ENCODE measurements around the gene PSMB8.

Gene PSMB8

DNA sequence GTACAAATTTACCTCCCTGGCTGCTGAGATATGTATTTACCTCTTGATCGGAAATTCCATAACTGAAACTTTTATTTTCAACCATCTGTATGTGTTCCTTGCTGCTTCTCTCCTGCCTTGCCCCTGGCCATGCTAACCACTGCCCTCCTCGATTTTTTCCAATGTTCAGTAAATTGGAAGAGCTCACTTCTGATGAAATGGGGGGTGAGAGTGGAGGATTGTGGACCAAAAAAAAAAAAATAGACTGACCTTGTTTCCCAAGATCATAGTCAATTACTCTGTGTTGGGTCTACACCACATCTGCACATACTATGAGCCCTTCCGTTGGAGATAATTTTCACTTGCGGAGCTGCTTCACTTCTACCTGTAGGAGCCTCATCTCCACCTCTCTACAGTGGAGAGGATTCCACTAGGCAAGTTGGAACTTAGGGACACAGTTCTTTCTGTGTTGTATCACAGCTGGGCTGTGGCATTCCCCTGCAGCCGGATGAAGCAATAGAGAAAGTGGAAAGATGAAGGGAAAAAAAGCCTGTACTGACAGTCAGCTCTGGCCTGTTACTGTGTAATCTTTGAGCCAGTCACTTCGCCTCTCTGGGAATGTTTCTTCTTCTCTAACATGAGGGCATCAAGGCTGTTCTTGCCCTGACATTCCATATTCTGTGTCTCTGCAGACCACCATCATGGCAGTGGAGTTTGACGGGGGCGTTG lies 11.8 kb upstream of the PSMB8 start:
- no peak for DNase-seq

DNA sequence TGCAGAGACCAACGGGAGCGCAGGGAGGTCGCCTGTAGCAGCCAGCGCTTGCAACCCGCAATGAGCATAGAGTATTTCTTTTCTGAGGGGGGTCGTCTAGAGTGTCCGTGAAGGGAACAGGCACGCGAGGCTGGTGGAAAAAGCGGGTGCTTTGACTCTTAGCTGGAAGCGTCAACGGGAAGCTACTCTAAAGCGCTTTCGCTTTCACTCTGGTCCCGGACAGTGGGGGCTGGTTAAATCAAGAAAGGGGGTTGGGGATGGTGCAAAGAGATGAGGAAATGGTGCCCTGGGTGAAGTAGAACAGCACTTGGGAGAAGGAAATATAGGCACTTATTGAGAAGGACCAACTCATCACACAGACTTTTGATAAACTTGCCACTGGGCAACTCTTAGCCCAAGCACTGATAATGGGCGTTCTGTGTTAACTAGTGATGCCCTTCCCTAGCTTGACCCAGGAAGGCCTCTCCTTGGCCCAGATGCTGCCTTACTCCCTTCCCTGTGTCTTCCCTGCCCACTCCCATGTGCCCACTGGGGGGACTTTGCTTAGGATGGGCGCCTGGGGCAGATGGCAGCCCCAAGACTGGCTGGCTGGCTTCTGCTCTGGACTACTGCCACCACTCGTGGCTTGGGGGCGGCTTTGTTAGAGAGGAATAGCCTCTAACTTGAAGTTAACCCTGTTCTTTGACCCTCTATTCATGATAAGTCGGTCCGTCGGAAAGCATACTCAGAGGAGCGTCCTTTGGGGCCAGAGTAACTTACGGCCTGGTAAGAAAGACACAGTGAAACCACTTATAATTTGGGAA lies 10.7 kb upstream of the PSMB8 start:
- peak; percentile 63 for DNase-seq

DNA sequence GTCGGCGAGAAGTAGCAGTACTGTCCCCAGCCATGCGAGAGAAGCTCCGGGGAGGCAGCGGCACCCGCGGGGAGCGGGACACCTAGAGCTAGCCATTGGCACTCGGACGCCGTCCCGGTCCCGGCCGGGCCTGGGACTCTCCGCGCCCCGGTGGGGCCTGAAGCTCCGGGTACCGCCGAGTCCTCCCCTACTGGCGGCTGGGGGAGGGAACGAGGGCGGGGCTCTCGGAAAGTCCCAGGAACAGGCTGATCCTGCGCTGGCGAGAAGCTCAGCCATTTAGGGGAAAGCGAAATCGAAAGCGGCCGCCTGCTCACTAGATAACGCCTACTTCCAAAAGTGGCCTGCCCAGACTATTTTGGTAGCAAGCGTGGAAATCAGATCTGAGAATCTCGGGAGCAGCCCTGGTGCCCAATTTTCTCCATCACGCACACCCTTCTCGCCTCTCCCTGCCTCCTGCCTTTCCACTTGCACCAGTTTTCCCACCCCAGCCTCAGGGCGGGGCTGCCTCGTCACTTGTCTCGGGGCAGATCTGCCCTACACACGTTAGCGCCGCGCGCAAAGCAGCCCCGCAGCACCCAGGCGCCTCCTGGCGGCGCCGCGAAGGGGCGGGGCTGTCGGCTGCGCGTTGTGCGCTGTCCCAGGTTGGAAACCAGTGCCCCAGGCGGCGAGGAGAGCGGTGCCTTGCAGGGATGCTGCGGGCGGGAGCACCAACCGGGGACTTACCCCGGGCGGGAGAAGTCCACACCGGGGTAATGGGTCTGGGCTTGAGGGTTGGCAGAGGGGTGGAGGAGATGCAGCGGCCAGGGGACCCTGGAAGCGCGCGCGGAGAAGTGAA lies 9.9 kb upstream of the PSMB8 start, which contains the start of the genes PSMB9 and TAP1:
TSS of gene PSMB9 (plus strand) at position 652 of the 835 bp plus-strand sequence. CDS start at position 690, 38 bp downstream.
TSS of gene TAP1 (minus strand) at position 164 of the 835 bp plus-strand sequence. CDS start at position 96, 68 bp downstream.
- peak; percentile 95 for DNase-seq

DNA sequence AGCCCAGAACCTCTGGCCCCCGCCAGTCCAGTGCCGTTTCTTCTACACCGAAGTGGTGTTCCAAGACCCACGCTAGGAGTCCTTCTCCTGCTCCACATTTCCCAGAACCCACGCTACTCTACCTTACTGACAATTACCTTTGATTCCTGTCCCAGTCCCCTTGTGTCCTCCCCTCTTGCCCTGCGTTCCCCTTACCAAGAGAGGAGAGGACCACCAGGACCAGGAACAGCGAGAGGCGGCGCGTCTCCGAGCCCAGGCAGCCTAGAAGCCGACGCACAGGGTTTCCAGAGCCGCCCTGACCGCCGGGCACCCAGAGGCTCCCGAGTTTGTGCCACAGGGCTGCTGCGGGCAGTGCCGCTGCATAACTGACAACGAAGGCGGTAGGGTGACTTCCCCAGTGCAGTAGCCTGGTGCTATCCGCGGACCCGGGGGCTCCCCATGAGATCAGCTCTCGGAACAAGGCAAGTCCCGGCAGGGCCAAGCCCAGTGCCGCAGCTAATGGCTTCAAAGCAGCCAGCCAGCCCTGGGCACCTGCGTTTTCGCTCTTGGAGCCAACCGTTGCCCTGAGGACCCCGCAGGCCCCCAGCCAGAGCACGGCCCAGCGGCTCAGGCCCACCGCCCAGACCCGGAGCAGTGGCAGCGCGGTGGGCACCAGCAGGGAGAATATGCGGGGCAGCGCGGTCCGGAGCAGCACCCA lies 9.1 kb upstream of the PSMB8 start:
- DNase-seq, result peak; percentile 60

DNA sequence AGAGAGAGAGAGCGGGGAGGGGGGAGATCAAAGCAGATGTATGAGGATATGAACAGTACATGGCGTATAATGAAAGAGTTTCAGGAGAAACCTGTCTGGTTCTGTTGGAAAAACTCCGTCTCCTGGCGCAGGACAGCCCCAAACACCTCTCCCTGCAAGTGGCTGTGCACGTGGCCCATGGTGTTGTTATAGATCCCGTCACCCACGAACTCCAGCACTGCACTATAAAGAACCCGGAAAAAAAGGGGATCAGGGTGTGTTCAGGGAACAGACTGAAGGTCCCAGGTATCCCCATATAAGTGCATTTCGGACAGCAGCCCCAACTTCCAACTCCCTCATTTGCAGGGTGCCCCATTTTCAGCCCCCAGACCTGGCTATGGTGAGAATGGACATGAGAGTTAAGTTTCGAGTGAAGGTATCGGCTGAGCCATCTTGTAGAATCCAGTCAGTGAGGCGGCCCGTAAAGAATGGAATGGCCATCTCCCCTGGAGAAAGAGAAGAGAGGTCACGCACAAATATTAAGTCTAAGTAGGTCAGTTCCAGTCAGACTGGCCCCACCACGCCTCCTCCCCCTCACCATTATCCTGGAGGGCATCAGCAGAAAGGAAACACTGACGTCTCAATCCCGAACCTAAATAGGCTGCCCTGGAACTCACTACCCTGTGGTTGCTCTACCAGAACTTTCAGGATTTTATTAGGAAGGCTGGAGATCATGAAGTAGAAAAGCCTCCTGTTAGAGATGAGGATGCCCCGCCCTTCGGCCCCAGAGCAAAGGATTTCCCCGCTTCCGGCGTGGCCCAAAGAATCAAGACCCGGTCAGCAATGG lies 8.4 kb upstream of the PSMB8 start:
- peak; percentile 20 for DNase-seq

DNA sequence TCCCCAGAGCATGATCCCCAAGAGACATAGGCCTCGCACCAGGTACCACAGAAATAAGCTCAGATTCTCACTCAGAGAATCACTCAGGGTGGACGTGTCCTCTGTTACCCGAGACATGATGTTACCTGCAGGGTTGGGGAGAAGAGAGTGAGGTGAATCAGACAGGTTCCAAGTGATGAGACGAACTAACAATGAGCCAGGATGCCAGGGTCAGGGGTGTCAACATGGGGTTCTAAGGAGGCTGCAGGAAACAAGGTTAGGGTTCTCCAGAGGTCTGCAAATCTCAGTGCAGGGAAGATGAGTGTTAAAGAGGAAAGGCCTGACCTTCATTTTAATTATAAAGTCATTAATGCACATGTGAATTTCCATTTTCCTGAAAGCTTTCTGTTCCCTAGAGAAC lies 7.2 kb upstream of the PSMB8 start:
- no peak for DNase-seq

DNA sequence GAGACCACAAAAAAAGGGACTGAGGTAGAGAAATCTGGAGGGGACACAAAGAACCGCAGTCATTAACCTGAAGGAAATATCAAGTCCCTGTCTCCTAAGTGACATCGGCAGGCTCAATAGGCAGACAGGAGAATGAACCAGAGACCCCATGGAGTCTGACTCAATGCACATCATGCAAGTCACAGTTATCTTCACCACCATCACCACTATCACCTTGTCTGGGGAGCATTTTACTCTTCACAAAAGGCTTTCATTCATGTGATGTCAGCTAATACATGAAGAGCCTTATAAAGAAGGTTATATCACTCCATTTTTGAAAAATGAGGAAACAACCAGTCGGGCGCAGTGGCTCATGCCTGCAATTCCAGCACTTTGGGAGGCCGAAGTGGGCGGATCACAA lies 5.3 kb upstream of the PSMB8 start:
- DNase-seq, result no peak

DNA sequence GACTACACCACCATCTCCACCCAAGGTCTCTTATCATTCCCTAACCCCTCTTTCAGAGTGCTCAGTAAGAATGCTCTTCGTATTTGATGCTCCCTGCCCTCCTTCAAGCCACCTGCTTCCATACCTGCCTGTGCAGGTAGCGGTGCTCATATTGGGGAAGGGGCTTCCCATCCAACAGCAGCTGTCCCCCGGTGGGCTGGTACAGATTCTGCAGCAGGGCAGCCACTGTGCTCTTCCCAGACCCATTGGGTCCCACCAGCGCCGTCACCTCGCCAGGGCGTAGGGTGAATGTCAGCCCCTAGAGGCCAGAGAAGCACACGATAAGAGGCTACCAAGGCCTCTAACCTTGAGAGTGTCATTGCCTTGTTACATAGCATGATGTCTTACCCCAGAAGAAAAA lies 3.9 kb upstream of the PSMB8 start:
- DNase-seq, result no peak

DNA sequence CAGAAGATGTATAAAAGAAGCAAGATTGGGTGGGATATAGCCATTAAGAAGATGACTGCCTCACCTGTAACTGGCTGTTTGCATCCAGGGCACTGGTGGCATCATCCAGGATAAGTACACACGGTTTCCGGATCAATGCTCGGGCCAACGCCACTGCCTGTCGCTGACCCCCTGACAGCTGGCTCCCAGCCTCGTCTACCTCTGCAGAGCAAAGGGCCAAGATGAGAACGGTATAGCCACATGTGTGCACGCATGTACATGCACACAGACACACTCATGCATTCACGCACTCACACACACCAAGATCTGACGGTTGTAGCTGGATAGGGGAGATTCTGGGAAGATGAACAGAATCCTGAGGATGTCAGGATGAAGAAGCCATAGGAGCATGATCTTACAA lies 3.2 kb upstream of the PSMB8 start:
- DNase-seq, result no peak

DNA sequence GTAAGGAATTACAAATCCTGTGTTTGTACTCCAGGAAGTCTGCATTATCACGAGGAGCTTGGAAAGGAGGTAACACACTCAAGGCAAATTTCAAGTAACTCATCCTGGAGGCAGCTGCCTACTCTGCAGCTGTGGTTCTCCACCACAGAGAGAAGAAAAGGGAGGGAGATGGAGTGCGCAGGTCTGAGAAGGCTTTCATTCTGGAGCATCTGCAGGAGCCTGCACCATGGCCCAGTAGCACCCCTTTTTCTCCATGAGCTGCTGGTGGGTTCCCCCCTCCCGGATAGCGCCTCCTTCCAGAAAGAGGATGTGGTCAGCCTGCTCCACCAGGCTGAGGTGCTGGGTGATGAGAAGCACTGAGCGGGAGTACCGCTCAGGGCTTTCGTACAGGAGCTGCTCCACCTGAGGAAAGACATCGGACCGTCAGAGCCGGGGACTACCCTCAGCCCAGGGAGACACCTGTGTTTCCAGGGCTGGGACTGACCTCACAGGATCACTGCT lies 1.6 kb upstream of the PSMB8 start:
- DNase-seq, result peak; percentile 42

DNA sequence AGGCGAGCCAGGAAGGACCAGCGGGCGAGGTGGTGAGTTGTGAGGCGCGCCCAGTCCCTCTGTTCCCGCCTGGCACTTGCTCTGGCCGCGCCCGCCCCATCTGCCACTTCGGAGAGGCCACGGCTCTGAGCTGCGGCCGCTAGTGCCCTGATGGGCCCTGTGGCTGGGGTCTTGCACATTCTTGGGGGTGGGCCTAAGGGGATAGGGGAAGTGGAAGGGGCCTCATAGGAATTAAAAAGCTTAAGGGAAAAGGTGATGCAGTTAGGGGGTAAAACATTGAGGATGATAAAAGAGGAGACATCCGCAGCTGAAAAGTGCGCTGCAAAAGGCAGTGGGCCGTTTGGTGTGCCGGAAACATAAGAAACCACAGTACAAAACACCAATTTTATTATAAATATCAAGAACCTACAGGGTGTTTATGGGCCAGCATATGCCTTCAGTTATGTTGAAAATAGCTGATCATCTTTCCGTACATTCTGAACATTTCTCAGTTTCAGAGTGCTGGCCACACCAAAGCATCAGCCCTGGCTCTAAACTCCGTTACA lies 1.1 kb upstream of the PSMB8 start:
- peak; percentile 27 for DNase-seq

DNA sequence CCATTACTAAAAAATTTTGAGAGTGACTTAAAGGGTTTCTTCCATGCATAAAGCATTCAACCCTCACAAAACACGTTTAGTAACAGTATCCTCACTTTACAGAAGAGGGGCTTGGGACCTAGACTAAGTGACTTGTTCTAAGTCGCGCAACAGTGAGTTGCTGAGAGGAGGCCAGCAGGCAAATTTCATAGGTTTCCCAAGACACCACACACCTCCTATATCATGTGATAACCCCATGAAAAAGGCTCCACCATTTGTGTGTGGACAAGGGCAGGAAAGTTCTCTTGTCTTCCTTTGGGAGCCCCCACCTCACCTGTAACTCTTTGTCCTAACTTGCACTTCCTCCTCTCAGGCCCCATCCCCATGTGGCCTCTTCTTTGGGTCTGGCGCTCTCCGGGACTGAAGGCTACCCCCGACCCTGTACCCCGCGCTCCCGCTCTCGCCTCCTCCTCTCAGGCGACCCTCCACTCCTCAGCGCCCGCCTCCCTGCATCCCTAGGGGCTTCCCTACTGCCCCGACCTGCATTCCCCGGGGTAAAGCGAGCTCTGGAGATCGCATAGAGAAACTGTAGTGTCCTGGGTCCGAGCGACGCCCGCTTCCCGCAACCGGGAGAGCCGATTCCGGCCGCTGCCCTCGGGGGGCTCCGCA lies 392 bp downstream of the PSMB8 start:
- DNase-seq, result peak; percentile 34

DNA sequence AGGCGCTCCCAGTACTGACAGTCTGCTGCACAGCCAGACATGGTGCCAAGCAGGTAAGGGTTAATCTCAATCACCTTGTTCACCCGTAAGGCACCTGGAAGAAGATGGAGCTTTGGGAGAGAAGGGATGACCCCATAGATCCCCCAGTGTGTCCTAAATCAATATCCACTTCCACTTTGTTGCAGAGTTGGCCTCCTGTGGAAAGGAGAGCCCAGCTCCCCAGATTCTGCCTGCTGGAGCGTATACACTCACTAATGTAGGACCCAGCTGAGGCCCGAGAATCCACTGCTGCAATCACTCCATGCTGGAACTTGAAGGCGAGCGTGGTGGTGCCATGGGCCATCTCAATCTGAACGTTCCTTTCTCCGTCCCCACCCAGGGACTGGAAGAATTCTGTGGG lies 1.2 kb downstream of the PSMB8 start:
- DNase-seq, result peak; percentile 38

DNA sequence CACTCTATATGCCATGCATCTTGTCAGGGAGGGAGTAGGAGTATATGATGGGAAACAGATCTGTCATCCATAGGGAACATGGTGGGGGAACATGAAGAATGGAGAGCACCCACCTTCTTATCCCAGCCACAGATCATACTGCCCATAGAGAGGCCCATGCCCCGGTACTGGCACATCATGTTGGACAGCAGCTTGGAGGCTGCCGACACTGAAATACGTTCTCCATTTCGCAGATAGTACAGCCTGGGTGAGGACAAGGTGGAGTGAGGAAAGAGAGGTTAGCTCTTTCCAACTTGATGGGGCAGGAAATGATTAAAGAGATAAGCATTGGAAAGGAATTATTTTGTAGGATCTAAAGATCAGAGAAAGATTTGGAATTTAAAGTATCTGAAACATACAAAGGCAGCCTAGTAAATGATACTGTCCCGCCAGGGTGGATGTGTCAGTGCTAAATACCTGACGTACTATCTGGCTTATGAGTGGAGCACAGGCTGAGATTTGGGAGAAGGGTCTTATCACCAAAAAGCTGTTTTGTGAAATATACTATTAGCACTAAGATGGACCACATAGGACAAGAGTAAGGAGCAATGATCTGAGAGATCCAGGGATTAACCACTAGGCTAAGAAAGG lies 1.7 kb downstream of the PSMB8 start:
- DNase-seq, result no peak

DNA sequence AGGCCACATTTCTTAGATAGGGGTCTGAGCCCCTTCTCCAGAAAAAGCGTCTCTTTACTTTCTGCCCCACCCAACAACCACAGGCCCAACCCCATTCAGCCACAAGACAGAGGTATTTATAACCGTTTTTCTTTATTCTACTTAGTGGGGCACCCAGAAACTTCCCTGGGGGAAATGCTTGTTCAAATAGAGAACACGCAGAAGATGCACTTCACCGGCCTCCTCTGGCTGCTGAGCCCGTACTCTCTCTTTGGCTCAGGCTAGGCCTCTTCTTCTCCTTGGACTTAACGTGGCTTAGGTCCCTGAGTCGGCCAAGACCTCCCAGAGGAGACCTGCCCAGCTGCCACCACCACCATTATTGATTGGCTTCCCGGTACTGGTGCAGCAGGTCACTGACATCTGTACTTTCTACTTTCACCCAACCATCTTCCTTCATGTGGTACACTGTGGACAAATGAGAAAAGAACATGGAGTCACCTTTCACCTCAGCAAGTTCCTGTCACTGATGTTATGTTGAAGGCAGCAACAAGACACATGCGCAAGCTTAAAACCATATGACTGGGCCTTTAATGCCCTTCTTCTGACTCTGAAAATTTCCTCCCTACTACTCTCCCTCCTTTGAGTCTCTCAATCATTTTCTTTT lies 3.1 kb downstream of the PSMB8 start:
- DNase-seq, result peak; percentile 65

DNA sequence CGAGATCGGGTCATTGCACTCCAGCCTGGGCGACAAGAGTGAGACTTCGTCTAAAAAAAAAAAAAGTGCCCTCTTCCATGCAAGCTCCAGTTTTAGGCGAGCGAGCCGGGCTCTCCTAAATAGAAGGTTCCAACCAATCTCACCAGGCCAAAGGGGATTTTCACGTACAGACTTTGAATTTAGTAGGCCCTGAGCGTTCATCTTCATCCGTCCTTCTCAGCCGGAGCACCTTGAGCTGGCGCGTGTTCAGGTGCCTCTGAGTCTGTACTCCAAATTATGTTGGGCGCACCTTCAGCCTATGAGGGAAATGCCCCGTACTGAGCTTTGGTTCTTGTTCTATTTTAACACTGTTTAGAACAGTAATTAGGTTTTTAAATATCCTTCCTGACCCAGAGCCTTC lies 4.5 kb downstream of the PSMB8 start:
- DNase-seq, result no peak

DNA sequence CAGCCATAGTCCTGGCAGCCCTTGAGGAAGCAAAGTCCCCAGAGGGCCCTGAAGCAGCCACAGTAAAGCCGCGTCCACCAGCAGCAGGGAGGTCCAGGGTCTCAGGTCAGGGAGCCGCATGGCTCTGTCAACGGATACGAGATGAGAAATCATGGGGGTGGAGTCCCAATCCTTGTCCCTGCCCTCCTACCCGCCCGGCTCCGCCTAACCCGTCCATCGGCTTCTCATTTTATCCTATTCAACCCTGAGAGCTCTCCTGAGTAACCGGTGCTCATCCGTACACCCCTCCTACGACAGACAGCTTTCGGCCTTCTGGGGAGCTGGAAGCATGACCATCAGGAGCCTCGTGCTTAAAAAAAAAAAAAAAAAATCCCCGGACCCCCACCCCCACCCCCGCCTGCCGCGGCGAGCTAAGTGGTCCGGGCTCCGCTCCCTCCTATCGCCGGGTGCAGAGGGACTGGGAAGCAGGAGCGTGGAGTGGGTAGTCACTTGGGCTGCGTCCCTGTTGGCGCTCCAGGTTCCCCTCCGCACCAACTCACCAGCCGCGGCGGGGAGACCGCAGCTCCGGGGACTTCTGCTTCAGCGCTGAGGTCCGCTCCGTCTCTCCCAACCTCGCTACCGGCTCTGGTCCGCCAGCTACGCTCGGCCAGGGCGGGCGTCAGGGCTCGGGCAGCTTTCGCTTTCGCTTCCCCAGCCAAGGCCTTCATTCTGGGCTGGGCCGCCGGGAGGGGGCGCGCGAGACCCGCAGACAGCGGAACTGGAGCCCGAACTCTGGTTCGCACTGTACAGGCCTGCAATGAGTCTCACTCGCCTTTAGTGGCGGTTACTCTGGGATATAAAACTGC lies 5.5 kb downstream of the PSMB8 start, which contains the start of gene TAP2:
TSS of gene TAP2 (minus strand) at position 626 of the 845 bp plus-strand sequence. CDS start at position 120, 506 bp downstream.
- DNase-seq, result peak; percentile 96

DNA sequence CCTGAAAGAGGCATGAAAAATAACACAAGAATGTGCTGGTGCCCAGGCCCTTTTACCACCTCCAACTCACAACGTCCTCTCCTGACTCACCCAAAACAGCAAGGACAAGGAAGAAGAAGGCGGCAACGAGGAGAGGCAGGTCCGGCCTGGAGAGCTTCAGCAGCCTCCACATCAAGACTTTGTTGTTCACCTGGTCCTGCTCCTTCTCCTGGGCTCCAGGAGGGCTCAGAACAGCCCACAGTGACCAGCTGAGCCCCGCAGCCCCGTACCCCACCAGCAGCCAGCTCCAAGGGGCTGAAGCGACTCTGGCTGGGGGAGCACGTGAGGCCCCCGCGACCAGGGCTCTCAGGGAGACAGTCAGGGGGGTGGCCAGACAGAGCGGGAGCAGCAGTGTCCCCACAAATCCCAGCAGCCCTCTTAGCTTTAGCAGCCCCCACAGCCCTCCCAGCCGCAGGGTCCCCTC lies 6.2 kb downstream of the PSMB8 start:
- DNase-seq, result no peak
